Breast epithelium (tissue), 3 donors: ENCODE data around the gene MDN1.

ENCODE experiments used
- POLR2A ChIP-seq: fragments of 450-650 bp; IDR thresholded peaks from one replicate; pipeline ENCODE4 v1.6.1; 2016; ENCODE audit warnings: antibody characterized with exemption, mild to moderate bottlenecking, moderate library complexity
- POLR2AphosphoS5 ChIP-seq, 3 donors: sonication (generic); formaldehyde crosslinking; IDR thresholded peaks; one replicate each; pipeline ENCODE4 v1.6.1; 2017; ENCODE audit warnings: antibody characterized with exemption in 3 of 3
- TF ChIP-seq, protein P1 (sequence below), 3 donors: fragments of 450-650 bp; IDR thresholded peaks; one replicate each; pipeline ENCODE4 v1.5.1; 2016 to 2017; ENCODE audit warnings: antibody characterized with exemption in 3 of 3, mild to moderate bottlenecking in 3 of 3, moderate library complexity in 3 of 3

DNA sequence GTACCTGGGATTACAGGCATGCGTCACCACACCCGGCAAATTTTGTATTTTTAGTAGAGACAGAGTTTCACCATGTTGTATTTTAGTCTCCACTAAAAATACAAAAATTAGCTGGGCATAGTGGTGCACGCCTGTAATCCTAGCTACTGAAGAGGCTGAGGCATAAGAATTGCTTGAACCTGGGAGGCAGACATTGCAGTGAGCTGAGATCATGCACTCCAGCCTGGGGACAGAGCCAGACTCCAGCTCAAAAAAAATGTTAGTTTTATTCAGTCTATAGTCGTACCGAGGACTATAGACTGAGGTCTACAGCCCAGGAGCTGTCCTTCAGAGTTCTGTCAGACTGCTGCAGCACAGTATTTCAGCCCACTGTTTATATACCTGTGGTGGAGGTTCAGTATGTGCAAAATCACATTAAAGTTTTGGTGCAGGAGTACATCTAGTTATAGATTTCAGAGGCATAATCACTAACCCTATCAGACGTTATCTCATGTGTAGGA, 6.5 kb upstream of the MDN1 start:
- TF ChIP-seq, protein P1, sequence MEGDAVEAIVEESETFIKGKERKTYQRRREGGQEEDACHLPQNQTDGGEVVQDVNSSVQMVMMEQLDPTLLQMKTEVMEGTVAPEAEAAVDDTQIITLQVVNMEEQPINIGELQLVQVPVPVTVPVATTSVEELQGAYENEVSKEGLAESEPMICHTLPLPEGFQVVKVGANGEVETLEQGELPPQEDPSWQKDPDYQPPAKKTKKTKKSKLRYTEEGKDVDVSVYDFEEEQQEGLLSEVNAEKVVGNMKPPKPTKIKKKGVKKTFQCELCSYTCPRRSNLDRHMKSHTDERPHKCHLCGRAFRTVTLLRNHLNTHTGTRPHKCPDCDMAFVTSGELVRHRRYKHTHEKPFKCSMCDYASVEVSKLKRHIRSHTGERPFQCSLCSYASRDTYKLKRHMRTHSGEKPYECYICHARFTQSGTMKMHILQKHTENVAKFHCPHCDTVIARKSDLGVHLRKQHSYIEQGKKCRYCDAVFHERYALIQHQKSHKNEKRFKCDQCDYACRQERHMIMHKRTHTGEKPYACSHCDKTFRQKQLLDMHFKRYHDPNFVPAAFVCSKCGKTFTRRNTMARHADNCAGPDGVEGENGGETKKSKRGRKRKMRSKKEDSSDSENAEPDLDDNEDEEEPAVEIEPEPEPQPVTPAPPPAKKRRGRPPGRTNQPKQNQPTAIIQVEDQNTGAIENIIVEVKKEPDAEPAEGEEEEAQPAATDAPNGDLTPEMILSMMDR (IDR thresholded peaks at IDR 0.05) = no peak
- TF ChIP-seq POLR2AphosphoS5 (IDR thresholded peaks at IDR 0.05) (no peak), POLR2A (no peak)
